ENCODE data around the gene CSH2. TPM values are rescaled to one million over a fixed set of nuclear protein-coding genes. Genes with fewer than 3 reads are reported as not detected.
"Not testable (repeated sequence)": the region's sequence is repeated elsewhere in the genome, so short reads cannot be mapped to it uniquely, and the experiment has no call there.

Gene CSH2
- total RNA-seq, result 1 to 10 TPM; 3.6 to 4.0 TPM
- 0 reads per million in 2 donors for total RNA-seq

- not testable (repeated sequence) for H3K36me3 Mint-ChIP-seq (ENCODE audit: low read depth); H3K27ac Mint-ChIP-seq; H3K9me3 ChIP-seq (ENCODE audit: control insufficient read depth, low read length, poor library complexity, severe bottlenecking); H3K27me3 Mint-ChIP-seq; DNase-seq; ATAC-seq; H3K4me3 Mint-ChIP-seq; H3K4me1 Mint-ChIP-seq
These were observed at the start of gene CSH2 for GRCh38 chr17:63873577-63873976. Gene CSH2 (minus strand): TSS chr17:63873677. CDS start chr17:63873614, 63 bp downstream.

GRCh38 chr17:63922402-63922801, 48.9 kb upstream of the CSH2 start:
- ATAC-seq, result peak; percentile 38
- not testable (repeated sequence) for H3K9me3 ChIP-seq (ENCODE audit: control insufficient read depth, low read length, poor library complexity, severe bottlenecking); H3K4me3 Mint-ChIP-seq; DNase-seq; H3K27ac Mint-ChIP-seq; H3K27me3 Mint-ChIP-seq; H3K36me3 Mint-ChIP-seq (ENCODE audit: low read depth)
- peaks cover 12% of the 10 kb centered on the region for H3K4me1 Mint-ChIP-seq

- H3K27ac Mint-ChIP-seq; DNase-seq; H3K4me3 Mint-ChIP-seq; H3K9me3 ChIP-seq (ENCODE audit: control insufficient read depth, low read length, poor library complexity, severe bottlenecking); H3K36me3 Mint-ChIP-seq (ENCODE audit: low read depth); H3K27me3 Mint-ChIP-seq; ATAC-seq: not testable (repeated sequence)
- H3K4me1 Mint-ChIP-seq, result peaks cover 12% of the 10 kb centered on the region
These were observed 47.3 kb upstream of the CSH2 start for GRCh38 chr17:63920779-63921178.

- not testable (repeated sequence) for H3K27me3 Mint-ChIP-seq; H3K36me3 Mint-ChIP-seq (ENCODE audit: low read depth); H3K4me3 Mint-ChIP-seq; H3K9me3 ChIP-seq (ENCODE audit: control insufficient read depth, low read length, poor library complexity, severe bottlenecking); ATAC-seq; DNase-seq
- H3K27ac Mint-ChIP-seq, result peak overlapping the region; percentile 92
- H3K4me1 Mint-ChIP-seq, result peaks cover 12% of the 10 kb centered on the region
These were observed 46.6 kb upstream of the CSH2 start for GRCh38 chr17:63920050-63920449.

GRCh38 chr17:63919311-63919723, 45.8 kb upstream of the CSH2 start:
- no peaks in the 10 kb centered on the region for H3K9me3 ChIP-seq (ENCODE audit: control insufficient read depth, low read length, poor library complexity, severe bottlenecking)
- DNase-seq, result peak; percentile 43 to 70 (median 53)
- H3K4me1 Mint-ChIP-seq, result peaks cover 12% of the 10 kb centered on the region
- peak; percentile 95 for ATAC-seq
- peak overlapping the region; percentile 92 for H3K27ac Mint-ChIP-seq
- H3K4me3 Mint-ChIP-seq, result peak overlapping the region; percentile 72
- peaks cover 3% of the 10 kb centered on the region for H3K36me3 Mint-ChIP-seq (ENCODE audit: low read depth)
- H3K27me3 Mint-ChIP-seq, result peaks cover 4% of the 10 kb centered on the region

GRCh38 chr17:63918789-63919305, 45.4 kb upstream of the CSH2 start, which contains the start of gene GH1:
Gene GH1 (minus strand): TSS chr17:63918839. CDS start chr17:63918776, 63 bp downstream.
- not testable (repeated sequence) for H3K36me3 Mint-ChIP-seq (ENCODE audit: low read depth); H3K9me3 ChIP-seq (ENCODE audit: control insufficient read depth, low read length, poor library complexity, severe bottlenecking); DNase-seq; H3K27me3 Mint-ChIP-seq; ATAC-seq
- Mint-ChIP-seq H3K4me3 (peak within 1 kb of the TSS; percentile 72), H3K27ac (peak within 1 kb of the TSS; percentile 92), H3K4me1 (peaks cover 12% of the 10 kb centered on the region)

GRCh38 chr17:63918305-63918704, 44.8 kb upstream of the CSH2 start:
- ATAC-seq (no peak), DNase-seq (no peak)
- peaks cover 12% of the 10 kb centered on the region for H3K4me1 Mint-ChIP-seq
- no peak overlapping the region for H3K4me3 Mint-ChIP-seq
- peaks cover 3% of the 10 kb centered on the region for H3K36me3 Mint-ChIP-seq (ENCODE audit: low read depth)
- H3K9me3 ChIP-seq (ENCODE audit: control insufficient read depth, low read length, poor library complexity, severe bottlenecking), result no peaks in the 10 kb centered on the region
- H3K27me3 Mint-ChIP-seq, result peaks cover 4% of the 10 kb centered on the region
- H3K27ac Mint-ChIP-seq, result no peak overlapping the region

- Mint-ChIP-seq H3K4me1 (peaks cover 12% of the 10 kb centered on the region), H3K4me3 (no peak overlapping the region), H3K36me3 (ENCODE audit: low read depth) (peaks cover 3% of the 10 kb centered on the region), H3K27me3 (peaks cover 4% of the 10 kb centered on the region), H3K27ac (no peak overlapping the region)
- H3K9me3 ChIP-seq (ENCODE audit: control insufficient read depth, low read length, poor library complexity, severe bottlenecking), result no peaks in the 10 kb centered on the region
- ATAC-seq, result no peak
- DNase-seq, result no peak
These were observed 44.2 kb upstream of the CSH2 start for GRCh38 chr17:63917646-63918045.

GRCh38 chr17:63917206-63917605, 43.7 kb upstream of the CSH2 start:
- not testable (repeated sequence) for H3K27ac Mint-ChIP-seq; H3K36me3 Mint-ChIP-seq (ENCODE audit: low read depth); DNase-seq; ATAC-seq; H3K9me3 ChIP-seq (ENCODE audit: control insufficient read depth, low read length, poor library complexity, severe bottlenecking); H3K27me3 Mint-ChIP-seq; H3K4me3 Mint-ChIP-seq
- H3K4me1 Mint-ChIP-seq, result peaks cover 10% of the 10 kb centered on the region

GRCh38 chr17:63916566-63917185, 43.2 kb upstream of the CSH2 start:
- H3K27ac Mint-ChIP-seq, result no peak overlapping the region
- H3K4me1 Mint-ChIP-seq, result peaks cover 10% of the 10 kb centered on the region
- DNase-seq (no peak), ATAC-seq (no peak)
- peaks cover 4% of the 10 kb centered on the region for H3K27me3 Mint-ChIP-seq
- H3K9me3 ChIP-seq (ENCODE audit: control insufficient read depth, low read length, poor library complexity, severe bottlenecking), result no peaks in the 10 kb centered on the region
- no peak overlapping the region for H3K4me3 Mint-ChIP-seq
- H3K36me3 Mint-ChIP-seq (ENCODE audit: low read depth), result peaks cover 3% of the 10 kb centered on the region

GRCh38 chr17:63915753-63916152, 42.3 kb upstream of the CSH2 start:
- H3K4me1 Mint-ChIP-seq, result peaks cover 12% of the 10 kb centered on the region
- H3K27me3 Mint-ChIP-seq; DNase-seq; H3K27ac Mint-ChIP-seq; H3K9me3 ChIP-seq (ENCODE audit: control insufficient read depth, low read length, poor library complexity, severe bottlenecking); ATAC-seq; H3K4me3 Mint-ChIP-seq; H3K36me3 Mint-ChIP-seq (ENCODE audit: low read depth): not testable (repeated sequence)

- no peaks in the 10 kb centered on the region for H3K9me3 ChIP-seq (ENCODE audit: control insufficient read depth, low read length, poor library complexity, severe bottlenecking)
- H3K27ac Mint-ChIP-seq, result no peak overlapping the region
- H3K36me3 Mint-ChIP-seq (ENCODE audit: low read depth), result peaks cover 3% of the 10 kb centered on the region
- no peak overlapping the region for H3K4me3 Mint-ChIP-seq
- H3K27me3 Mint-ChIP-seq, result peaks cover 12% of the 10 kb centered on the region
- DNase-seq (no peak), ATAC-seq (no peak)
- H3K4me1 Mint-ChIP-seq, result peaks cover 7% of the 10 kb centered on the region
These were observed 41.0 kb upstream of the CSH2 start for GRCh38 chr17:63914471-63914870.

GRCh38 chr17:63911657-63912100, 38.2 kb upstream of the CSH2 start:
- Mint-ChIP-seq H3K27ac (no peak overlapping the region), H3K4me3 (no peak overlapping the region), H3K4me1 (peaks cover 2% of the 10 kb centered on the region), H3K27me3 (peaks cover 15% of the 10 kb centered on the region), H3K36me3 (ENCODE audit: low read depth) (no peaks in the 10 kb centered on the region)
- peak; percentile 84 for ATAC-seq
- DNase-seq, result peak; percentile 36 to 56 (median 39)
- H3K9me3 ChIP-seq (ENCODE audit: control insufficient read depth, low read length, poor library complexity, severe bottlenecking), result no peaks in the 10 kb centered on the region

Data from T-helper 17 cell (primary cell).